ENCODE data around the gene ANKRD44.

DNA sequence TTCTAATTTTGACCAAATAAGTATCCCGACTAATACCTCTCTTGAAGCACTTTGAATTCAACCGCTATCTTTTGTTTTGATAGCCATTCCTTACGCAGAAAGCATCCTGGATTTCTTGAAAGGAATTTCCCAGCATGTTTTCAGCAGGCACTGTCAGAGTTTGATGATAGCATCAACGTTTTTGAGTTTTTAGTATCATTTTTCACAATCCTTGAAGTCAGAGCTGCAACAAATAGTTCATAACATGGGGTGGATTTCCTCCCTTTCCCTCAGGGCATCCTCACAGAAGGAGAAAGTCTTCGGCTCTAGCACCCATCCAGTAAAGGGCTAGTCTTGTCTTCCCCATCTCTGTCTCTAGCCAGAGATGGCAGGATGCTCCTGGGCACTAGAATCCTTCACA lies 46.2 kb downstream of the ANKRD44 start:
- no peak for TF ChIP-seq GATA2 (IDR thresholded peaks at IDR 0.05; ENCODE audit: low read depth, low read length)
- no peak for TF ChIP-seq GATA3 (IDR thresholded peaks at IDR 0.05; ENCODE audit: low read depth, low read length)
